GM21515 (cell line): ENCODE results near the gene NUP88.
"Not testable (repeated sequence)": the region's sequence is repeated elsewhere in the genome, so short reads cannot be mapped to it uniquely, and the experiment has no call there.

Experiments used
- ATAC-seq: cut with Tn5 transposase; IDR thresholded peaks from one replicate; pipeline ENCODE4 v1.9.1; 2021; ENCODE audit not compliant: unreplicated experiment

NUP88 gene

GRCh38 chr17:5419356-5419958 lies at the start of gene NUP88:
Gene NUP88 (minus strand): TSS chr17:5419662. CDS start chr17:5419650, 12 bp downstream.
- ATAC-seq, result peak; percentile 79

GRCh38 chr17:5468075-5468473 lies 48.6 kb upstream of the NUP88 start:
- no peak for ATAC-seq

GRCh38 chr17:5467416-5467815 lies 48.0 kb upstream of the NUP88 start:
- ATAC-seq, result no peak

DNA sequence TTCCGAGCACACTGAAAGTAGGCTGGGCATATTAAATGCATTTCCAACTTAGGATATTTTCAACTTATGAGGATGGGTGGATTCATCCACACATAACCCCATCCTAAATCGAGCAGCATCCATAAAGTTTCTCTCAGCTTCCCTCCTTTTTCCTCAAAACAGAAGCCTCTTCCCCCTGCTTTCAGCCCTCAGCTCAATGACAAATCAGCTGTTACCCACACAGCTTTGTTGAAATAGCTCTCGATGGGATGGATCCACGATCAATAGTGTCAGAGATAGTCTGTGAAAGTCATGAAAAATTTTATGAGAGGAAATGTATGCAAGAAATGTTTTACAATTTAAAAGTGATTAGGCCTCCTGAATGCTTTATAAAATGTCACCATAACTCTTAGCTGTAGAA lies 46.8 kb upstream of the NUP88 start:
- ATAC-seq, result no peak

- no peak for ATAC-seq
Observed at GRCh38 chr17:5464717-5465507, 45.5 kb upstream of the NUP88 start.

DNA sequence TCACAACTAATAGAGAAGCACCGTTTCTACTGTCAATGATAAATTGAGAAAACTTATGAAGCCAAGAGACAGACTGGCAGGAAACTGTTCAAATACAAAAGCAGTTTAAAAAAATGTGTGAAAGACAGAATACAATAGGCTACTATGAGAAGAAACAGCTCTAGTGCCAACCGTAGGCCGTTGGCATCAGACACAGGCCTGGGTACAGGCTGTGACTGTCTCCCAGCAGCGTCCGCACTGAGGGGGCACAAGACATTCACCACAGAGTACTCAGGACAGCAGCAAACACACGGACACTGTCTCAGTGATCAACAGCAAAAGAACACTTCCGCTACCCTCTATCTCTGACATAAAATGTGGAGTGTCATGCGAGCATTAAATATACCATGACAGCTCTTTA lies 27.3 kb upstream of the NUP88 start:
- no peak for ATAC-seq

DNA sequence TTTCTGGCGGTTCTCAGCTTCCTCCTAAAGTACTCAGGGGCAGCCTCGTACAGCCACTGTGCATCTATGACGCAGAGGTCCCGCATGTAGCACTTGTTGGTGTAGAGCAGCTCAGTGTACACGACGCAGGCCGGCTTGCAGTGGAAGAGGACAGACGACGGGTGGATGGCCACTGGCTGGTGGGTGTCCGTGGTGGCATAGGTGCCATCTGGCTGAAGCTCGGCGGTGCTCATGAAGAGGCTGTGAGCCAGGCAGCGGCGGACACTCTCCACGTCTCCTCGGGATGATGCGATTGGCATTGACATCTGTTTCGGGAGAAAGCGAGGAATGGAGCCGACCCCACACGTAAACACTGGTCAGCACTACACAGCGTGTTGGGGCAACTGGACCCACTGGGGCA lies 24.7 kb upstream of the NUP88 start:
- ATAC-seq, result no peak

GRCh38 chr17:5443728-5444127 lies 24.3 kb upstream of the NUP88 start:
- no peak for ATAC-seq

GRCh38 chr17:5439446-5439764 lies 19.9 kb upstream of the NUP88 start:
- no peak for ATAC-seq

DNA sequence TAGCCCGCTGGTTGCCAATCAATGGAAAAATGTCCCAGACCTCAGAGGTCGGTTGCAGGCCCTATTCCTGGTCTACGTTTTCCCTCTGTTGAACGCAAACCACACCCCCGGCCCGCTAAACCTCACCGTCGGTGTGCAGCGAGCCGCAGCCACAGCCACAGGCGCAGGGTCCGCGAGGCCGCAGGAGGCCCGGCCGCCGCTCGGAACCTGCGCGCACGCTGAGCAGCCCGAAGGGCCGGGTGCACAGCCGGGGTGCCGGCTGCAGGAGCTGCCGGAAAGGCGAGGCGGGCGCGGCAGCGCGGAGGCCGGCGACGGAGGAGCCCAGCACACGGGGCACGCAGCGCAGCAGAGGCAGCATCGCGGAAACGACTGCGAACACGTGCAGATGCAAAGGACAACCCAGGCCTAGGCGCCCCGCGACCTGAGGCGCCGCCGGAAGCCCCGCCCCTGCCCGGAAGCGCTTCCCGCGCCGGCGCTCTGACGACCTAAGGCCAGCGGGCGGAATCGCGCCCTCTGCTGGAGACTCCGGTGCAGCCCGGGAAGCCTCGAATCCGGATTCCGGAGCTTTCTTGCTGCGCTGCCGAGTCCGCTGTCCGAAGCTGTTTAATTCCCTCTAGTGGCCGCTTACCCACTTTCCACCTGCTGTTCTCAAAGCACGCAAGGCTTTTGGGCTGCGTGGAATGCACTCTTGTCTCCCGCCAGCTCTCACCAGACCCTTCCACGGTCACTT lies 19.4 kb upstream of the NUP88 start, which contains the start of gene C1QBP:
Gene C1QBP, minus strand, starts transcription at position 440 of the 730 bp plus-strand sequence. Its CDS starts 82 bp downstream, at position 358.
- ATAC-seq, result peak; percentile 79

DNA sequence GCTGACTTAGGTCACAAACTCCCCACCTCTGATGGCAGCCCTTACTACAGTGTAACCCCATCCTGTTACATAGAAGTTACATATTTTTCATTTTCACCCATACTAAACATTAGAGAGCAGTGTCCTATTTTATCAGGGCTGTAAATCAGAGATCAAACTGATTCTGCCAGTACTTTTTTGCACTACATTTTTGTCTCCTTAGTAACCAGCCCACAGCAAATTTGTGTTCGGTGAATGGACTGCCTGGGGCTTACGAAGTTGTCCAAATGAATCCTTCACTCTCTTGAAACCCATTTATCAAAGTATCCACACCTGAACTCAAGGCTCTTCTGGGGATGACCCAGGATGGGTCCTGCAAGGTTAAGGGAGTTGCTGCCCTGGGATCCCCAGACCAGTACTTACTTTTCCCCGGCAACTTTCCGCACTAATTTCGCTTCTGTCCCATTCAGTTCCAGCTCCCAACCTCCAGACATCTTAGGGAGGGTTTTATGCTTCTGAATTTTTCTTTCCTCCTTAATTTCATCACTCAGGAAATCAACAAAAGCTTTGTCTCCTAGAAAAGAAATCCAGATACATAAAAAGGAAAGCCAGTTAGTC lies 18.4 kb upstream of the NUP88 start:
- no peak for ATAC-seq

DNA sequence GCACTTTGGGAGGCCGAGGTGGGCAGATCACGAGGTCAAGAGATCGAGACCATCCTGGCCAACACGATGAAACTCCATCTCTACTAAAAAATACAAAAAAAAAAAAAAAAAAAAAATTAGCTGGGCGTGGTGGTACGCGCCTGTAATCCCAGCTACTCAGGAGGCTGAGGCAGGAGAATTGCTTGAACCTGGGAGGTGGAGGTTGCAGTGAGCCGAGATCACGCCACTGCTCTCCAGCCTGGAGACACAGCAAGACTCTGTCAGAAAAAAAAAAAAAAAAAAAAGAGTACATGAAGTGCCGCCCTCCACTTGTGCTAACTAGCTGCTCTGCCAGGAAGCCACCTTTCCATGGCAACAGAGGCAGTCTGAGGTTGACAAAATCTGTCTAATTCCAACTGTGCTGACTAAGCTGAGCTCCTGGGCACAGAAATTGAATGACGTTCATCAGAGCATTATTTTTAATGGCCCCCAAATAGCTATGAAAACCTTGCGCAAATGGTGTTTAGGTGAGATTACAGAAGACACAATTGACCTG lies 16.4 kb upstream of the NUP88 start:
- ATAC-seq, result not testable (repeated sequence)

GRCh38 chr17:5434984-5435383 lies 15.5 kb upstream of the NUP88 start:
- no peak for ATAC-seq

DNA sequence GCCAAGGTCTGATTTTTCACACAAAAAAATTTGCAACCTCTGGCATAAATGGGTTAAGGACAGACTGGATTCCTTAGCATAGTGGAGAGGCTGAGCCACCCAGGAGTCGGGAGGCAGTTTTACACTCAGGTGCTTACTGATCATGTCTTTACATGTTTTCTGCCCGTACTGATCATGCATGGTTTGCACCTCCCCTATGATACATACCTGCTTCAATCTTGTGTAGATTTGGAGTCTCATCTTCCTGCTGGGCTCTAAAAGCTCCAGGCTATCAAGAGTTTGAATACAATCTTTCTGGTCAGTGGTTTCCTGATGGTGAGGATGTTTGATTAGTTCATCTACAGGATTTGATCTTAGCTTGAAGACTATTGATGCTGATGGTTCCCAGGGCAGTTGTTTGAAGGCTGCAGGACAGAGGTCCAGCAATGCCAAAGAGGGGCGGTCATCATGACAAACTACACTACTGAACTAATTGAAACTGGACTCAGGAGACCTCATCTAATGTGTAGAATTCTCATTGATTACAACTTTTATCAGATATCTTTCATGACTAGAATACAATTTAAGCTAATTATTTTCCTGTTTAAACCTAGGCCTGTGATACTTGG lies 12.6 kb upstream of the NUP88 start:
- ATAC-seq, result no peak

- not testable (repeated sequence) for ATAC-seq
Observed at GRCh38 chr17:5431234-5431633, 11.8 kb upstream of the NUP88 start.

GRCh38 chr17:5430413-5430999 lies 11.0 kb upstream of the NUP88 start:
- ATAC-seq, result no peak

GRCh38 chr17:5429191-5429887 lies 9.9 kb upstream of the NUP88 start:
- no peak for ATAC-seq

GRCh38 chr17:5425826-5426225 lies 6.4 kb upstream of the NUP88 start:
- ATAC-seq, result no peak

- no peak for ATAC-seq
Observed at GRCh38 chr17:5424909-5425308, 5.4 kb upstream of the NUP88 start.

GRCh38 chr17:5422505-5422904 lies 3.0 kb upstream of the NUP88 start:
- no peak for ATAC-seq
